GM12878 (cell line): ENCODE results near the gene PLOD2. TPM values are rescaled to one million over a fixed set of nuclear protein-coding genes. Genes with fewer than 3 reads are reported as not detected.

Experiments
- ATAC-seq: fragments of 200-7000 bp; cut with Tn5 transposase; 3 replicates; pipeline ENCODE4 v1.9.1; 2020; ENCODE audit warnings: mild to moderate bottlenecking, moderate library complexity
- BruUV-seq: library from RNA; stranded (reverse); fragments of 400-500 nt; replicated peaks from 2 replicates; lab custom pipeline; 2021; lab: Mats Ljungman, UMichigan
- CTCF ChIA-PET: fragments of 300-600 bp; sonication (Branson Sonifier 250); formaldehyde crosslinking; extraction: SDS; loops from one replicate; lab custom pipeline; 2021; ENCODE audit warnings: inconsistent platforms; lab: Yijun Ruan, JAX
- POLR2A ChIA-PET: fragments of 350-600 bp; formaldehyde crosslinking; extraction: SDS; loops from one replicate; lab custom pipeline; 2021; ENCODE audit warnings: inconsistent platforms; lab: Charles Lee
- RAD21 ChIA-PET: fragments of 300-600 bp; sonication (Branson Sonifier 250); formaldehyde crosslinking; loops from one replicate; lab custom pipeline; 2023; ENCODE audit warnings: antibody characterized with exemption; ENCODE audit not compliant: unreplicated experiment; lab: Charles Lee
- SMC1A ChIA-PET: fragments of 300-600 bp; sonication (Branson Sonifier 250); formaldehyde crosslinking; loops from one replicate; lab custom pipeline; 2023; ENCODE audit not compliant: unreplicated experiment, uncharacterized antibody; lab: Charles Lee
- DNase-seq: peaks from one replicate; pipeline ENCODE4 v3.0.0-alpha.2; 2011; ENCODE audit warnings: low read depth, low spot score
- FAIRE-seq: peaks from 3 replicates; lab custom pipeline; 2011; peaks lifted over from hg19 to GRCh38; lab: Jason Lieb, UNC
- H2AFZ ChIP-seq: 2 replicates; pipeline ENCODE4 v1.6.0; 2011; ENCODE audit warnings: low read depth, low read length, control low read depth; ENCODE audit not compliant: control insufficient read depth
- H3K27ac ChIP-seq: 2 replicates; pipeline ENCODE4 v1.5.1; 2011; ENCODE audit warnings: control low read depth; ENCODE audit not compliant: control insufficient read depth, insufficient read depth
- H3K27me3 ChIP-seq, 2 experiments: replicated peaks in 1 of 2; 2 replicates each; pipeline versions ENCODE4 v1.6.0 to v1.6.1; 2011; ENCODE audit warnings: low read length in 1 of 2; ENCODE audit not compliant: control insufficient read depth in 2 of 2, insufficient read depth in 2 of 2
- H3K36me3 ChIP-seq, 2 experiments: 2 replicates each; pipeline ENCODE4 v1.5.1; 2011; ENCODE audit warnings: low read length in 1 of 2; ENCODE audit not compliant: control insufficient read depth in 2 of 2, insufficient read depth in 2 of 2
- H3K4me1 ChIP-seq: 2 replicates; pipeline ENCODE4 v1.6.1; 2011; ENCODE audit warnings: mild to moderate bottlenecking, low read length, moderate library complexity, mixed read lengths; ENCODE audit not compliant: control insufficient read depth, insufficient read depth
- H3K4me2 ChIP-seq: 2 replicates; pipeline ENCODE4 v1.6.0; 2011; ENCODE audit warnings: control low read depth; ENCODE audit not compliant: control insufficient read depth, insufficient read depth
- H3K4me3 ChIP-seq: fragments of 200-600 bp; sonication (generic); 2 replicates; pipeline ENCODE4 v1.5.1; 2016
- H3K79me2 ChIP-seq: 2 replicates; pipeline ENCODE4 v1.6.0; 2011; ENCODE audit warnings: low read length; ENCODE audit not compliant: control insufficient read depth, insufficient read depth
- H3K9ac ChIP-seq: 2 replicates; pipeline ENCODE4 v1.8.0; 2011; ENCODE audit warnings: low read length, control low read depth, mixed read lengths; ENCODE audit not compliant: control insufficient read depth, insufficient read depth
- H3K9me3 ChIP-seq: replicated peaks from 3 replicates; pipeline ENCODE4 v1.5.1; 2011; ENCODE audit warnings: mild to moderate bottlenecking, low read length; ENCODE audit not compliant: control insufficient read depth, insufficient read depth
- H4K20me1 ChIP-seq: 2 replicates; pipeline ENCODE4 v1.6.0; 2011; ENCODE audit not compliant: control insufficient read depth, insufficient read depth
- EGR1 ChIP-seq, 2 experiments: IDR thresholded peaks; 1 replicate in 1 of 2; 2 replicates in 1 of 2; pipeline ENCODE4 v1.6.1; 2011 to 2012; ENCODE audit warnings: low read depth in 2 of 2, low read length in 2 of 2, borderline replicate concordance in 1 of 2, mild to moderate bottlenecking in 1 of 2, moderate library complexity in 1 of 2
- JUNB ChIP-seq: IDR thresholded peaks from 2 replicates; pipeline ENCODE4 v1.6.1; 2016; ENCODE audit warnings: antibody characterized with exemption, mild to moderate bottlenecking
- PAX5 ChIP-seq: IDR thresholded peaks from 2 replicates; pipeline ENCODE4 v1.6.1; 2011; ENCODE audit warnings: low read depth, low read length, borderline replicate concordance
- PBX3 ChIP-seq: IDR thresholded peaks from 2 replicates; pipeline ENCODE4 v1.6.1; 2011; ENCODE audit warnings: mild to moderate bottlenecking, low read depth, low read length, moderate library complexity; ENCODE audit not compliant: insufficient replicate concordance
- PML ChIP-seq: IDR thresholded peaks from 2 replicates; pipeline ENCODE4 v1.6.1; 2012; ENCODE audit warnings: low read length, inconsistent platforms
- RELA ChIP-seq: fragments of 450-650 bp; IDR thresholded peaks from 2 replicates; pipeline ENCODE4 v1.8.0; 2014; ENCODE audit warnings: borderline replicate concordance; ENCODE audit not compliant: partially characterized antibody
- WGBS: methylation state at CpG from one replicate; pipeline ENCODE4 v1.1.6; 2016; ENCODE audit warnings: low lambda C conversion rate; ENCODE audit not compliant: insufficient replicate concordance, insufficient coverage; ENCODE audit errors: missing lambda C conversion rate; 5-methylcytosine and 5-hydroxymethylcytosine counted together
- in situ Hi-C: fragments of 300-500 bp; cut with MboI; formaldehyde crosslinking; loops from 9 replicates; pipeline ENCODE4 v1.14.3; 2018; ENCODE audit warnings: mixed read lengths
- intact Hi-C: fragments of 100-400 bp; cut with micrococcal nuclease; formaldehyde crosslinking; loops from one replicate; pipeline ENCODE4 v1.14.2; 2022; ENCODE audit not compliant: unreplicated experiment
- polyA plus RNA-seq, 11 experiments: library from polyadenylated mRNA; depleted of rRNA in 4 of 11; unstranded in 6 of 11; stranded (reverse) in 5 of 11; fragments of >200 nt; fragmentation: Nextera tagmentation in 4 of 11; fragmentation: Illumina TruSeq in 1 of 11; extraction: Ambion mirVana in 4 of 11; extraction: Trizol in 1 of 11; gene quantifications; 1 replicate in 1 of 11; 2 replicates in 10 of 11; pipeline versions ENCODE4 v1.2.1 to v1.2.3, GENCODE V29; 2011 to 2016; ENCODE audit warnings: inconsistent platforms in 2 of 11, missing spikeins in 2 of 11, low read depth in 1 of 11
- total RNA-seq, 4 experiments: library from RNA; depleted of rRNA in 3 of 4; stranded (reverse); fragments of >200 nt in 3 of 4; fragmentation: Illumina TruSeq in 1 of 4; extraction: Trizol in 1 of 4; gene quantifications; 2 replicates each; pipeline versions ENCODE4 v1.2.1 to v1.2.3, GENCODE V29; 2013 to 2021

PLOD2 gene
- total and polyA plus RNA-seq, 10 of the 15 experiments (the other 5 are each of a cell fraction or from before 2014, with no cell fraction given) = 0.03 to 0.56 (median 0.33) TPM; not detected in 4

DNA sequence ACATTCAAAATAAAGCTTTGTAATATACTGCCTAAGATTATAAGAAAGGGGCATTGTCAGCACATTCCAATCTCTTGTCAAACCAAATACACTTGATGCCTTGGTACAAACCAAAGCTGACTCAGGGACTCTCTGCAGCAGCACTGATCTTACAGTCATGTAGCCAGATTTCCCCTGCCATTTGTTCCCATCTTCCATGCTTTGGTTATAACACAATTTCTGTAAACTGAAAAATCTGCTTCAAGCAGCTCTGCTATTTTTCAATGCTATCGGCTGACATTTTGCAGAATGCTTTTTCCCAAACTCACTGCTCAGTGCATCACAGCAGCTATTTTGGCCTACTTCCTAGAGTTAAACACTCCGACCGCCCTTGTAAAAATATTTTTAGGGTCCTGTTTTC lies 18.2 kb downstream of the PLOD2 start:
- H3K4me3 ChIP-seq = no peak overlapping the region
- WGBS = 40% methylated on average over 3 of the region's 3 CpGs

GRCh38 chr3:146139586-146140110 lies 21.3 kb downstream of the PLOD2 start:
- 4% methylated on average over 3 of the region's 3 CpGs for WGBS
- BruUV-seq = no TSS peak
- ATAC-seq = no peak

More for the DNA sequence above, 18.2 kb downstream of the PLOD2 start:
- RAD21 ChIA-PET = no interaction called here
- no peak overlapping the region for H3K9ac ChIP-seq
- no peak for DNase-seq
- H3K79me2 ChIP-seq = no peaks in the 10 kb centered on the region
- CTCF ChIA-PET = no interaction called here
- no peak for ATAC-seq
- in situ Hi-C loops = no loop called here
- POLR2A ChIA-PET = no interaction called here
- H3K4me1 ChIP-seq = no peaks in the 10 kb centered on the region
- no peak overlapping the region for H2AFZ ChIP-seq
- no peak overlapping the region for H3K4me2 ChIP-seq
- no peak overlapping the region for H3K27ac ChIP-seq
- H3K9me3 ChIP-seq = no peaks in the 10 kb centered on the region
- no peak for FAIRE-seq
- H4K20me1 ChIP-seq = no peaks in the 10 kb centered on the region
- no TSS peak for BruUV-seq
- H3K36me3 ChIP-seq = no peaks in the 10 kb centered on the region
- TF ChIP-seq RELA = no peak
- intact Hi-C loops = no loop called here
- no peaks in the 10 kb centered on the region for H3K27me3 ChIP-seq
- SMC1A ChIA-PET = no interaction called here

More at GRCh38 chr3:146139586-146140110, 21.3 kb downstream of the PLOD2 start:
- Histone ChIP-seq H4K20me1 (no peaks in the 10 kb centered on the region), H3K4me3 (no peak overlapping the region), H3K4me1 (no peaks in the 10 kb centered on the region), H3K36me3 (no peaks in the 10 kb centered on the region), H3K9ac (no peak overlapping the region), H3K27me3 (no peaks in the 10 kb centered on the region), H3K79me2 (no peaks in the 10 kb centered on the region), H2AFZ (no peak overlapping the region), H3K4me2 (no peak overlapping the region), H3K27ac (no peak overlapping the region), H3K9me3 (no peaks in the 10 kb centered on the region)
- intact Hi-C loops (no loop called here), in situ Hi-C loops (no loop called here)
- CTCF ChIA-PET = interaction anchor here (1.0 kb wide), 2 partner anchors 17 to 50 kb away, joined by 3 read pairs; no protein-coding TSS in a partner anchor
- no peak for DNase-seq
- no peak for FAIRE-seq
- POLR2A ChIA-PET = no interaction called here
- RAD21 ChIA-PET = no interaction called here
- SMC1A ChIA-PET = interaction anchor here (0.8 to 1.3 kb wide), 2 partner anchors 234 to 361 kb away, joined by 3 read pairs; no protein-coding TSS in a partner anchor
- TF ChIP-seq PAX5 (no peak), JUNB (no peak), RELA (no peak), PBX3 (no peak), PML (no peak), EGR1 (IDR thresholded peaks at IDR 0.05; ENCODE audit: borderline replicate concordance in 1 of 2, low read depth in 2 of 2, low read length in 2 of 2) (no peak)
